Liver (tissue), 9 donors: ENCODE results near the gene SNRK. TPM values are rescaled to one million over a fixed set of nuclear protein-coding genes. Genes with fewer than 3 reads are reported as not detected.

ENCODE experiments used
- DNase-seq: peaks from one replicate; pipeline ENCODE4 v3.0.0-alpha.2; 2017; ENCODE audit warnings: low spot score
- H3K27ac ChIP-seq, 2 donors: one replicate each; pipeline ENCODE4 v1.7.0; 2013; ENCODE audit warnings: inconsistent platforms in 2 of 2, low read length in 2 of 2, control low read depth in 1 of 2, low read depth in 1 of 2, mild to moderate bottlenecking in 1 of 2
- H3K27me3 ChIP-seq, 4 donors: one replicate each; pipeline versions ENCODE4 v1.6.1 to v1.7.0; 2013; ENCODE audit warnings: low read length in 3 of 4, inconsistent platforms in 1 of 4, mild to moderate bottlenecking in 1 of 4, moderate library complexity in 1 of 4; ENCODE audit not compliant: control insufficient read depth in 4 of 4, insufficient read depth in 4 of 4
- H3K36me3 ChIP-seq, 4 donors: one replicate each; pipeline versions ENCODE4 v1.6.1 to v1.7.0; 2013; ENCODE audit warnings: low read length in 3 of 4, mild to moderate bottlenecking in 3 of 4, low read depth in 1 of 4, moderate library complexity in 1 of 4; ENCODE audit not compliant: control insufficient read depth in 4 of 4, insufficient read depth in 3 of 4
- H3K4me1 ChIP-seq, 4 donors: one replicate each; pipeline versions ENCODE4 v1.6.1 to v1.7.0; 2013; ENCODE audit warnings: low read length in 3 of 4, mild to moderate bottlenecking in 3 of 4, moderate library complexity in 1 of 4; ENCODE audit not compliant: control insufficient read depth in 4 of 4, insufficient read depth in 4 of 4
- H3K4me3 ChIP-seq, 3 donors: one replicate each; pipeline versions ENCODE4 v1.6.1 to v1.7.0; 2013; ENCODE audit warnings: low read length in 3 of 3, control low read depth in 1 of 3, low read depth in 1 of 3, mild to moderate bottlenecking in 1 of 3
- H3K9ac ChIP-seq, 2 donors: one replicate each; pipeline ENCODE4 v1.7.0; 2013; ENCODE audit warnings: low read length in 2 of 2, mild to moderate bottlenecking in 2 of 2, moderate library complexity in 2 of 2, control low read depth in 1 of 2, low read depth in 1 of 2
- H3K9me3 ChIP-seq, 4 donors: one replicate each; pipeline versions ENCODE4 v1.6.1 to v1.7.0; 2013; ENCODE audit warnings: low read length in 3 of 4; ENCODE audit not compliant: control insufficient read depth in 4 of 4
- ATF3 ChIP-seq: IDR thresholded peaks from 2 replicates; pipeline ENCODE4 v1.6.1; 2016; ENCODE audit warnings: antibody characterized with exemption
- CTCF ChIP-seq: fragments of 150-350 bp; IDR thresholded peaks from 2 replicates; pipeline ENCODE4 v1.5.1; 2017; ENCODE audit warnings: improper control_type of control experiment, low read depth, low read length; ENCODE audit not compliant: missing input control
- EGR1 ChIP-seq, 2 donors: IDR thresholded peaks; 2 replicates each; pipeline ENCODE4 v1.6.1; 2016 to 2018; ENCODE audit warnings: antibody characterized with exemption in 2 of 2, low read depth in 2 of 2
- FOXA1 ChIP-seq: IDR thresholded peaks from 2 replicates; pipeline ENCODE4 v1.6.1; 2016; ENCODE audit warnings: antibody characterized with exemption
- FOXA2 ChIP-seq: IDR thresholded peaks from 2 replicates; pipeline ENCODE4 v1.6.1; 2016; ENCODE audit warnings: antibody characterized with exemption
- GABPA ChIP-seq, 2 donors: IDR thresholded peaks in 1 of 2; conservative IDR thresholded peaks in 1 of 2; 2 replicates each; pipeline ENCODE4 v1.6.1; 2016; ENCODE audit warnings: antibody characterized with exemption in 2 of 2, mild to moderate bottlenecking in 1 of 2, moderate library complexity in 1 of 2
- HNF4A ChIP-seq, 2 donors: conservative IDR thresholded peaks; 2 replicates each; pipeline ENCODE4 v1.6.1; 2016; ENCODE audit warnings: antibody characterized with exemption in 2 of 2, mild to moderate bottlenecking in 2 of 2
- HNF4G ChIP-seq: IDR thresholded peaks from 2 replicates; pipeline ENCODE4 v1.6.1; 2016; ENCODE audit warnings: antibody characterized with exemption
- JUND ChIP-seq, 2 donors: IDR thresholded peaks; 2 replicates each; pipeline ENCODE4 v1.6.1; 2016; ENCODE audit warnings: antibody characterized with exemption in 2 of 2
- NR2F2 ChIP-seq: IDR thresholded peaks from 2 replicates; pipeline ENCODE4 v1.6.1; 2016; ENCODE audit warnings: antibody characterized with exemption
- RAD21 ChIP-seq, 2 donors: IDR thresholded peaks; 2 replicates each; pipeline ENCODE4 v1.6.1; 2016; ENCODE audit warnings: antibody characterized with exemption in 2 of 2, mild to moderate bottlenecking in 2 of 2
- REST ChIP-seq: IDR thresholded peaks from 2 replicates; pipeline ENCODE4 v1.6.1; 2016; ENCODE audit warnings: antibody characterized with exemption, mild to moderate bottlenecking
- RXRA ChIP-seq, 2 donors: IDR thresholded peaks; 2 replicates each; pipeline ENCODE4 v1.6.1; 2017 to 2018; ENCODE audit warnings: antibody characterized with exemption in 2 of 2, mild to moderate bottlenecking in 1 of 2
- SP1 ChIP-seq: IDR thresholded peaks from 2 replicates; pipeline ENCODE4 v1.6.1; 2018; ENCODE audit warnings: antibody characterized with exemption, mild to moderate bottlenecking
- TAF1 ChIP-seq: conservative IDR thresholded peaks from 2 replicates; pipeline ENCODE4 v1.6.1; 2016; ENCODE audit warnings: antibody characterized with exemption, mild to moderate bottlenecking
- YY1 ChIP-seq: IDR thresholded peaks from 2 replicates; pipeline ENCODE4 v1.6.1; 2016; ENCODE audit warnings: antibody characterized with exemption, mild to moderate bottlenecking
- ZBTB33 ChIP-seq: IDR thresholded peaks from 2 replicates; pipeline ENCODE4 v1.6.1; 2016; ENCODE audit warnings: antibody characterized with exemption
- WGBS: extraction: QIAGEN DNeasy Blood & Tissue Kit; methylation state at CpG from one replicate; pipeline ENCODE4 v1.1.7; 2013; 5-methylcytosine and 5-hydroxymethylcytosine counted together
- polyA plus RNA-seq, 2 donors: library from polyadenylated mRNA; stranded (reverse) in 1 of 2; unstranded in 1 of 2; fragments of 200-250 nt in 1 of 2; fragments of >200 nt in 1 of 2; fragmentation: Nextera tagmentation in 1 of 2; extraction: Ambion mirVana in 1 of 2; gene quantifications; one replicate each; pipeline versions ENCODE4 v1.2.1 to v1.2.3, GENCODE V29; 2013 to 2015
- total RNA-seq, 2 donors: library from RNA; depleted of rRNA; stranded (reverse); fragments of >200 nt; gene quantifications; one replicate each; pipeline ENCODE4 v1.2.3, GENCODE V29; 2014
- donor health status: healthy.
- donor health status: healthy.
- donor health status: healthy.
- donor health status: healthy.
- donor health status: healthy.

The SNRK gene
- total and polyA plus RNA-seq, 4 donors: 5.8 to 28.5 (median 14.6) TPM

GRCh38 chr3:43373560-43373928 lies 87.2 kb downstream of the SNRK start:
- WGBS: 95% methylated on average over 3 of the region's 3 CpGs
- H3K4me1 ChIP-seq: peaks cover 2 to 15% (median 12%) of the 10 kb centered on the region in 4 donors
- H3K9me3 ChIP-seq: no peaks in the 10 kb centered on the region
- H3K27ac ChIP-seq: no peak overlapping the region
- no peak overlapping the region for H3K4me3 ChIP-seq
- H3K27me3 ChIP-seq: no peaks in the 10 kb centered on the region
- no peak for DNase-seq
- H3K9ac ChIP-seq: no peak overlapping the region
- TF ChIP-seq REST: no peak
- TF ChIP-seq FOXA2: no peak
- TF ChIP-seq HNF4A (conservative IDR thresholded peaks at IDR 0.05): no peak
- no peak for TF ChIP-seq FOXA1
- no peak for TF ChIP-seq CTCF
- TF ChIP-seq SP1: no peak
- no peak for TF ChIP-seq RXRA (IDR thresholded peaks at IDR 0.05)
- no peaks in the 10 kb centered on the region for H3K36me3 ChIP-seq

GRCh38 chr3:43378066-43378935 lies 92.0 kb downstream of the SNRK start:
- Histone ChIP-seq H3K27ac (peak overlapping the region; percentile 52 to 81), H3K9me3 (no peaks in the 10 kb centered on the region), H3K27me3 (no peaks in the 10 kb centered on the region), H3K36me3 (no peaks in the 10 kb centered on the region), H3K9ac (no peak overlapping the region), H3K4me3 (no peak overlapping the region), H3K4me1 (peaks cover 2 to 20% (median 16%) of the 10 kb centered on the region in 4 donors)
- 92% methylated on average over 2 of the region's 2 CpGs for WGBS
- peak; percentile 56 for DNase-seq
- TF ChIP-seq ZBTB33: no peak
- peak; percentile 37 for TF ChIP-seq HNF4G
- no peak for TF ChIP-seq ATF3
- TF ChIP-seq TAF1: no peak
- no peak for TF ChIP-seq JUND (IDR thresholded peaks at IDR 0.05)
- TF ChIP-seq GABPA (IDR thresholded peaks at IDR 0.05 in 1 of 2, conservative IDR thresholded peaks at IDR 0.05 in 1 of 2): no peak
- no peak for TF ChIP-seq EGR1 (IDR thresholded peaks at IDR 0.05; ENCODE audit: low read depth in 2 of 2)
- TF ChIP-seq NR2F2: no peak
- no peak for TF ChIP-seq YY1
- TF ChIP-seq SP1: peak; percentile 33
- TF ChIP-seq CTCF: peak; percentile 62
- TF ChIP-seq FOXA1: peak; percentile 15
- peak; percentile 82 to 93 for TF ChIP-seq RAD21 (IDR thresholded peaks at IDR 0.05)
- TF ChIP-seq REST: no peak
- no peak for TF ChIP-seq FOXA2
- TF ChIP-seq RXRA (IDR thresholded peaks at IDR 0.05): peak; percentile 59 to 75
